Chondrocyte (in vitro differentiated cells): ENCODE results near the gene ID3. TPM values are rescaled to one million over a fixed set of nuclear protein-coding genes. Genes with fewer than 3 reads are reported as not detected.
A peak's percentile ranks its signal among the peaks of the same experiment; 100 is the strongest.

Experiments
- DNase-seq: peaks from one replicate; pipeline ENCODE4 v3.0.0; 2021; ENCODE audit warnings: mixed read lengths, low spot score
- H3K27ac Mint-ChIP-seq: one replicate; pipeline ENCODE4 v1.8.0; 2021; ENCODE audit warnings: mild to moderate bottlenecking, moderate library complexity, mixed read lengths; ENCODE audit not compliant: unreplicated experiment
- H3K27me3 Mint-ChIP-seq: 2 replicates; pipeline ENCODE4 v1.8.0; 2021; ENCODE audit warnings: low read depth, mixed read lengths
- H3K36me3 Mint-ChIP-seq: 2 replicates; pipeline ENCODE4 v1.8.0; 2021; ENCODE audit warnings: low read depth, mixed read lengths
- H3K4me1 Mint-ChIP-seq: 2 replicates; pipeline ENCODE4 v1.8.0; 2021; ENCODE audit warnings: low read depth, mild to moderate bottlenecking, mixed read lengths
- H3K4me3 Mint-ChIP-seq: one replicate; pipeline ENCODE4 v1.8.0; 2021; ENCODE audit warnings: mild to moderate bottlenecking, moderate library complexity, mixed read lengths; ENCODE audit not compliant: unreplicated experiment
- H3K9me3 Mint-ChIP-seq: 2 replicates; pipeline ENCODE4 v1.8.0; 2021; ENCODE audit warnings: low read depth, mixed read lengths
- CTCF ChIP-seq: fragments of 200-600 bp; sonication (generic); IDR thresholded peaks from 2 replicates; pipeline ENCODE4 v1.5.0; 2021; ENCODE audit warnings: antibody characterized with exemption, mild to moderate bottlenecking, moderate library complexity
- long read RNA-seq: library from polyadenylated mRNA; stranded (forward); transcript quantifications from one replicate; pipeline ENCODE4 v2.0.0, GENCODE V29; 2021
- total RNA-seq: library from RNA; stranded (reverse); gene quantifications from 3 replicates; pipeline ENCODE4 v1.2.1, GENCODE V29; 2021

Gene ID3
- total RNA-seq, result 81.8 to 330 TPM (median 83.5 TPM) in 3 replicates
- long read RNA-seq, transcript ID3-201 (3 exons, 1,251 nt), result major isoform, 160 of 169 reads
- long read RNA-seq, partial matches to known transcripts, result 7 of 169 reads
- long read RNA-seq, other reads (novel, unspliced or antisense), result 0 of 169 reads

GRCh38 chr1:23559136-23559984 lies at the start of gene ID3:
ID3 (minus strand) TSS chr1:23559501; CDS start chr1:23559426, 75 bp downstream.
- H3K4me1 Mint-ChIP-seq, result peaks cover 80% of the 10 kb centered on the region
- H3K36me3 Mint-ChIP-seq, result peaks cover 8% of the 10 kb centered on the region
- peak; percentile 98 for DNase-seq
- no peak for TF ChIP-seq CTCF
- no peaks in the 10 kb centered on the region for H3K27me3 Mint-ChIP-seq
- H3K27ac Mint-ChIP-seq, result peak within 1 kb of the TSS; percentile 99
- peak within 1 kb of the TSS; percentile 91 for H3K4me3 Mint-ChIP-seq
- no peaks in the 10 kb centered on the region for H3K9me3 Mint-ChIP-seq

GRCh38 chr1:23607944-23608343 lies 48.6 kb upstream of the ID3 start:
- Mint-ChIP-seq H3K4me1 (no peaks in the 10 kb centered on the region), H3K36me3 (no peaks in the 10 kb centered on the region), H3K4me3 (no peak overlapping the region), H3K27ac (no peak overlapping the region), H3K9me3 (no peaks in the 10 kb centered on the region), H3K27me3 (peaks cover 3% of the 10 kb centered on the region)
- TF ChIP-seq CTCF, result no peak
- DNase-seq, result no peak

GRCh38 chr1:23601968-23602876 lies 42.9 kb upstream of the ID3 start:
- no peak for DNase-seq
- Mint-ChIP-seq H3K36me3 (no peaks in the 10 kb centered on the region), H3K4me3 (no peak overlapping the region), H3K9me3 (no peaks in the 10 kb centered on the region), H3K27me3 (no peaks in the 10 kb centered on the region), H3K27ac (no peak overlapping the region), H3K4me1 (peaks cover 12% of the 10 kb centered on the region)
- no peak for TF ChIP-seq CTCF

- Mint-ChIP-seq H3K4me3 (no peak overlapping the region), H3K4me1 (peaks cover 12% of the 10 kb centered on the region), H3K27ac (no peak overlapping the region), H3K27me3 (no peaks in the 10 kb centered on the region), H3K36me3 (no peaks in the 10 kb centered on the region), H3K9me3 (no peaks in the 10 kb centered on the region)
- no peak for TF ChIP-seq CTCF
- no peak for DNase-seq
Measured at GRCh38 chr1:23601135-23601967, 42.0 kb upstream of the ID3 start.
